Astrocyte (in vitro differentiated cells and primary cell): ENCODE data around the gene SLC15A1.

Experiments
- CTCF ChIP-seq: IDR thresholded peaks from 2 replicates; pipeline ENCODE4 v1.5.1; 2011; ENCODE audit warnings: low read depth, mild to moderate bottlenecking, inconsistent platforms, low read length, moderate library complexity; ENCODE audit not compliant: insufficient read depth
- EZH2 ChIP-seq: IDR thresholded peaks from 2 replicates; pipeline ENCODE4 v1.6.1; 2012; ENCODE audit warnings: mild to moderate bottlenecking, low read length, inconsistent platforms; ENCODE audit not compliant: insufficient read depth

GRCh38 chr13:98722958-98723357, 29.5 kb downstream of the SLC15A1 start:
- no peak for TF ChIP-seq CTCF
- no peak for TF ChIP-seq EZH2
